PC-3 (cell line): ENCODE data around the gene KSR1. TPM values are rescaled to one million over a fixed set of nuclear protein-coding genes. Genes with fewer than 3 reads are reported as not detected.

Experiments used
- ATAC-seq: fragments of 200-7000 bp; cut with Tn5 transposase; 2 replicates; pipeline ENCODE4 v1.9.1; 2020; ENCODE audit warnings: mild to moderate bottlenecking, moderate library complexity
- BruUV-seq: library from RNA; stranded (reverse); fragments of 400-500 nt; replicated peaks from 2 replicates; lab custom pipeline; 2021; lab: Mats Ljungman, UMichigan
- CTCF ChIA-PET: fragments of 300-600 bp; sonication (Branson Sonifier 250); formaldehyde crosslinking; loops from one replicate; lab custom pipeline; 2022; ENCODE audit warnings: antibody characterized with exemption; lab: Charles Lee
- POLR2A ChIA-PET: fragments of 300-600 bp; sonication (Branson Sonifier 250); formaldehyde crosslinking; loops from one replicate; lab custom pipeline; 2022; ENCODE audit warnings: antibody characterized with exemption; ENCODE audit not compliant: unreplicated experiment; lab: Charles Lee
- DNase-seq: peaks from one replicate; pipeline ENCODE4 v3.0.0-alpha.2; 2015
- H2AFZ ChIP-seq: fragments of 300-600 bp; sonication (generic); 2 replicates; pipeline ENCODE4 v1.6.0; 2016; ENCODE audit warnings: antibody characterized with exemption, low read length
- H3F3A ChIP-seq: fragments of 300-600 bp; sonication (generic); one replicate; pipeline ENCODE4 v1.6.0; 2017; ENCODE audit warnings: antibody characterized with exemption, low read length, control low read depth, mild to moderate bottlenecking; ENCODE audit not compliant: unreplicated experiment
- H3K27ac ChIP-seq: fragments of 300-600 bp; sonication (generic); 2 replicates; pipeline ENCODE4 v1.5.1; 2016; ENCODE audit warnings: mild to moderate bottlenecking, low read length
- H3K27me3 ChIP-seq: fragments of 300-600 bp; sonication (generic); 2 replicates; pipeline ENCODE4 v1.6.1; 2016; ENCODE audit warnings: low read length, mixed read lengths
- H3K36me3 ChIP-seq: fragments of 300-600 bp; sonication (generic); 2 replicates; pipeline ENCODE4 v1.6.1; 2016; ENCODE audit warnings: low read depth, mixed run types, low read length, mixed read lengths
- H3K4me1 ChIP-seq: fragments of 300-600 bp; sonication (generic); 2 replicates; pipeline ENCODE4 v1.5.1; 2016; ENCODE audit warnings: low read length; ENCODE audit not compliant: insufficient read depth
- H3K4me2 ChIP-seq: fragments of 300-600 bp; sonication (generic); 2 replicates; pipeline ENCODE4 v1.6.0; 2016; ENCODE audit warnings: low read length
- H3K4me3 ChIP-seq: fragments of 300-600 bp; sonication (generic); 2 replicates; pipeline ENCODE4 v1.5.1; 2016; ENCODE audit warnings: mild to moderate bottlenecking, low read length, mixed read lengths
- H3K79me2 ChIP-seq: fragments of 300-600 bp; sonication (generic); 2 replicates; pipeline ENCODE4 v1.6.1; 2017; ENCODE audit warnings: low read length, mixed read lengths
- H3K9ac ChIP-seq: fragments of 300-600 bp; sonication (generic); 2 replicates; pipeline ENCODE4 v1.6.0; 2016; ENCODE audit warnings: mild to moderate bottlenecking, low read length
- H3K9me2 ChIP-seq: fragments of 300-600 bp; sonication (generic); replicated peaks from 2 replicates; pipeline ENCODE4 v1.6.1; 2016; ENCODE audit warnings: mixed run types, low read length, mixed read lengths
- H3K9me3 ChIP-seq: fragments of 300-600 bp; sonication (generic); 2 replicates; pipeline ENCODE4 v1.6.1; 2016; ENCODE audit warnings: low read length, mixed read lengths
- H4K20me1 ChIP-seq: fragments of 300-600 bp; sonication (generic); 2 replicates; pipeline ENCODE4 v1.6.1; 2016; ENCODE audit warnings: low read length, mixed read lengths
- EZH2 ChIP-seq: fragments of 300-600 bp; sonication (generic); IDR thresholded peaks from one replicate; pipeline ENCODE4 v1.6.1; 2017; ENCODE audit warnings: antibody characterized with exemption, mild to moderate bottlenecking, low read length; ENCODE audit not compliant: unreplicated experiment
- EZH2phosphoT487 ChIP-seq: fragments of 300-600 bp; sonication (generic); IDR thresholded peaks from 2 replicates; pipeline ENCODE4 v1.6.1; 2018; ENCODE audit warnings: mild to moderate bottlenecking, antibody characterized with exemption, low read length, borderline replicate concordance
- intact Hi-C: fragments of 100-400 bp; cut with micrococcal nuclease; formaldehyde crosslinking; loops from 2 replicates; pipeline ENCODE4 v1.9.0; 2023
- total RNA-seq: library from RNA; depleted of rRNA; stranded (reverse); fragments of >200 nt; gene quantifications from 2 replicates; pipeline ENCODE4 v1.2.3, GENCODE V29; 2014
- TF ChIP-seq, protein P1 (sequence below): fragments of 300-600 bp; sonication (generic); conservative IDR thresholded peaks from 2 replicates; pipeline ENCODE4 v1.5.1; 2017; ENCODE audit warnings: antibody characterized with exemption, low read depth, mild to moderate bottlenecking, low read length

The KSR1 gene
- total RNA-seq, 1 experiment from 2014 or later, result 1.0 TPM

DNA sequence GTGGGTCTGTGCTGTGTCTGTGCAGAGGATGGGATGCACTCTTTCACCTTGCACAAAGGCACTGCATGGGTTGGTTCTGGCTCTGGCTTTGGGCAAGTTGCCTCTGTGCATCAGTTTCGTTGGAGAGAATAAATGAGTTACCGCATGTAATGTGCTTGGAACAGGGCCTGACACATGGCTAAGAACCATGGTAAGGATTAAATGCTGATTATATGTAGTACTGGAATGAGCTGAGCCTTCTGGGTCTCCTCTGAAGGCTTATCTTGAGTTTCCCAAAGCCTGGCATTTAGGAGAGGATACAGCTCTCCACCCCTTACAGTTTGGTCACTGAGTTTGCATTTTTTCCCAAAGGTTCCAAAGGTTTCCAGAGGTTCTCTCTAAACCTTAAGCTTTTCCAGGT, 69.1 kb downstream of the KSR1 start:
- intact Hi-C loops, result no loop called here
- POLR2A ChIA-PET, result no interaction called here
- BruUV-seq, result no TSS peak
- Histone ChIP-seq H3K4me2 (no peak overlapping the region), H3K9ac (no peak overlapping the region), H3K27me3 (no peaks in the 10 kb centered on the region), H3F3A (no peaks in the 10 kb centered on the region), H3K9me3 (no peaks in the 10 kb centered on the region), H3K9me2 (no peaks in the 10 kb centered on the region), H3K4me1 (peaks cover 4% of the 10 kb centered on the region; the same call in 1 of the 2 replicates), H4K20me1 (no peaks in the 10 kb centered on the region), H2AFZ (no peak overlapping the region), H3K4me3 (no peak overlapping the region), H3K36me3 (no peaks in the 10 kb centered on the region), H3K27ac (no peak overlapping the region), H3K79me2 (no peaks in the 10 kb centered on the region)
- CTCF ChIA-PET, result no interaction called here
- DNase-seq (no peak), ATAC-seq (no peak)
- no peak for TF ChIP-seq EZH2phosphoT487
- TF ChIP-seq, protein P1, sequence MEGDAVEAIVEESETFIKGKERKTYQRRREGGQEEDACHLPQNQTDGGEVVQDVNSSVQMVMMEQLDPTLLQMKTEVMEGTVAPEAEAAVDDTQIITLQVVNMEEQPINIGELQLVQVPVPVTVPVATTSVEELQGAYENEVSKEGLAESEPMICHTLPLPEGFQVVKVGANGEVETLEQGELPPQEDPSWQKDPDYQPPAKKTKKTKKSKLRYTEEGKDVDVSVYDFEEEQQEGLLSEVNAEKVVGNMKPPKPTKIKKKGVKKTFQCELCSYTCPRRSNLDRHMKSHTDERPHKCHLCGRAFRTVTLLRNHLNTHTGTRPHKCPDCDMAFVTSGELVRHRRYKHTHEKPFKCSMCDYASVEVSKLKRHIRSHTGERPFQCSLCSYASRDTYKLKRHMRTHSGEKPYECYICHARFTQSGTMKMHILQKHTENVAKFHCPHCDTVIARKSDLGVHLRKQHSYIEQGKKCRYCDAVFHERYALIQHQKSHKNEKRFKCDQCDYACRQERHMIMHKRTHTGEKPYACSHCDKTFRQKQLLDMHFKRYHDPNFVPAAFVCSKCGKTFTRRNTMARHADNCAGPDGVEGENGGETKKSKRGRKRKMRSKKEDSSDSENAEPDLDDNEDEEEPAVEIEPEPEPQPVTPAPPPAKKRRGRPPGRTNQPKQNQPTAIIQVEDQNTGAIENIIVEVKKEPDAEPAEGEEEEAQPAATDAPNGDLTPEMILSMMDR, result no peak
- no peak for TF ChIP-seq EZH2

DNA sequence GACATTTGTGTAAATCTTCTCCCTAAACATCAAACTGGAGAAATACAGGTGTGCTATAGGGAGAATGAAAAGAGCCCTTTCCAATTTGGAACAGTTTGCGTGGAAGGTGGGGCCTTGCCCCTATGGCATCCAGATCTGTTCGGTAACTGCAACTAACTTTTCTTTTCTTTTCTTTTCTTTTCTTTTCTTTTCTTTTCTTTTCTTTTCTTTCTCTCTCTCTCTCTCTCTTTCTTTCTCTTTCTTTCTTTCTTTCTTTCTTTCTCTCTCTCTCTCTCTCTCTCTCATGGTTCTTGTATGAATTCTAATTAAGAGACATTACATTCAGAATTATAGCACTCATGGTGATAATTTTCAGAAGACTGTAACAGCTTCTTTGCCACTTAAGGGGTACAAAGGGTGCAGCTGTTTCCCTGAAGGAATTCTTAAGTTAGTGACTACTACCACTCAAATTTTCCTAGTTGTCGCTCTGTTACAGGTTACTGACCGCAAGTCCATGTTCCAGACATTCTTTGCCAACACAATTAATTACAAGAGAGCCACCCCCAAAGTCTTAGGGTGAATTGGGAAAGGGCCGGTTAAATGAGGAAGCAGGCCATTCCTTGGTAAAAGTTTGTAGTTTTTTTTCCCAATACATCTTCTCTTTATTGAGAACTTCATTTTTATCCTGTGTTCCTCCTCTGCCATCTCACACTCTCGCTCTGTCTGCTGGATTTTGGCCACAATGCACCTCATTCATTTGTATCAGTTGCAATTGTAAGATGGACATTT, 69.8 kb downstream of the KSR1 start:
- ATAC-seq, result no peak
- POLR2A ChIA-PET, result interaction anchor here (0.6 kb wide), 1 partner anchor 290 kb away, joined by 3 read pairs; no protein-coding TSS in a partner anchor

More for the DNA sequence above, 69.8 kb downstream of the KSR1 start:
- no peaks in the 10 kb centered on the region for H3K79me2 ChIP-seq
- no peak overlapping the region for H3K9ac ChIP-seq
- intact Hi-C loops, result no loop called here
- TF ChIP-seq EZH2phosphoT487, result no peak
- no peak for TF ChIP-seq EZH2
- TF ChIP-seq, protein P1, result no peak
- H3K4me3 ChIP-seq, result no peak overlapping the region
- CTCF ChIA-PET, result no interaction called here
- DNase-seq, result no peak
- H2AFZ ChIP-seq, result no peak overlapping the region
- no peak overlapping the region for H3K4me2 ChIP-seq
- no peak overlapping the region for H3K27ac ChIP-seq
- H3K27me3 ChIP-seq, result no peaks in the 10 kb centered on the region
- no peaks in the 10 kb centered on the region for H3K36me3 ChIP-seq
- no peaks in the 10 kb centered on the region for H4K20me1 ChIP-seq
- no peaks in the 10 kb centered on the region for H3K9me2 ChIP-seq
- H3F3A ChIP-seq, result no peaks in the 10 kb centered on the region
- peaks cover 4% of the 10 kb centered on the region; the same call in 1 of the 2 replicates for H3K4me1 ChIP-seq
- no peaks in the 10 kb centered on the region for H3K9me3 ChIP-seq
- BruUV-seq, result no TSS peak
